Hepatic stellate cell (primary cell): ENCODE measurements around the gene CAV1.
A peak's percentile ranks its signal among the peaks of the same experiment; 100 is the strongest.
"Not testable (repeated sequence)": the region's sequence is repeated elsewhere in the genome, so short reads cannot be mapped to it uniquely, and the experiment has no call there.

Experiments
- DNase-seq: peaks from one replicate; pipeline ENCODE4 v3.0.0; 2011; ENCODE audit warnings: low spot score

CAV1 gene

GRCh38 chr7:116524609-116525297, at the start of gene CAV1:
Gene CAV1, plus strand, starts transcription at chr7:116525036. Its CDS starts 27 bp downstream, at chr7:116525063.
- DNase-seq = peak; percentile 91

- DNase-seq = no peak
These were observed 47.2 kb upstream of the CAV1 start for GRCh38 chr7:116477625-116478024.

- no peak for DNase-seq
These were observed 46.0 kb upstream of the CAV1 start for GRCh38 chr7:116478834-116479233.

GRCh38 chr7:116483271-116483942, 41.4 kb upstream of the CAV1 start:
- DNase-seq = no peak

GRCh38 chr7:116484389-116484788, 40.4 kb upstream of the CAV1 start:
- not testable (repeated sequence) for DNase-seq

- no peak for DNase-seq
These were observed 36.8 kb upstream of the CAV1 start for GRCh38 chr7:116487907-116488521.

- DNase-seq = no peak
These were observed 34.5 kb upstream of the CAV1 start for GRCh38 chr7:116490351-116490750.

- no peak for DNase-seq
These were observed 32.8 kb upstream of the CAV1 start for GRCh38 chr7:116491887-116492653.

GRCh38 chr7:116492654-116493109, 32.2 kb upstream of the CAV1 start:
- DNase-seq = no peak

- DNase-seq = no peak
These were observed 31.4 kb upstream of the CAV1 start for GRCh38 chr7:116493449-116493848.

- no peak for DNase-seq
These were observed 30.4 kb upstream of the CAV1 start for GRCh38 chr7:116494472-116494871.

- no peak for DNase-seq
These were observed 29.1 kb upstream of the CAV1 start for GRCh38 chr7:116495736-116496135.

GRCh38 chr7:116496653-116497052, 28.2 kb upstream of the CAV1 start:
- DNase-seq = no peak

- no peak for DNase-seq
These were observed 27.1 kb upstream of the CAV1 start for GRCh38 chr7:116497708-116498107.

- peak; percentile 62 for DNase-seq
These were observed 25.4 kb upstream of the CAV1 start, which contains the start of gene CAV2 for GRCh38 chr7:116499168-116500077. Gene CAV2, plus strand, starts transcription at chr7:116499738. Its CDS starts 44 bp downstream, at chr7:116499782.

GRCh38 chr7:116500078-116500853, 24.6 kb upstream of the CAV1 start:
- peak; percentile 12 for DNase-seq

- DNase-seq = no peak
These were observed 23.2 kb upstream of the CAV1 start for GRCh38 chr7:116501425-116502167.

GRCh38 chr7:116502201-116503096, 22.4 kb upstream of the CAV1 start:
- no peak for DNase-seq

- no peak for DNase-seq
These were observed 21.0 kb upstream of the CAV1 start for GRCh38 chr7:116503835-116504234.
